Astrocyte of the spinal cord (primary cell): Measurements from ENCODE around the gene TLR6.

Experiments
- DNase-seq: peaks from one replicate; pipeline ENCODE4 v3.0.0; 2011; ENCODE audit warnings: low read depth, low spot score
- H3K4me3 ChIP-seq: 2 replicates; pipeline ENCODE4 v1.5.1; 2011; ENCODE audit warnings: low read depth, mild to moderate bottlenecking, low read length, moderate library complexity
- CTCF ChIP-seq: IDR thresholded peaks from 2 replicates; pipeline ENCODE4 v1.5.1; 2012; ENCODE audit warnings: low read depth, mild to moderate bottlenecking, low read length, inconsistent platforms
- in situ Hi-C: cut with HindIII; loops from 2 replicates; pipeline ENCODE4 v1.10.0; 2017; ENCODE audit warnings: low sequenced_read_pairs

Gene TLR6

DNA sequence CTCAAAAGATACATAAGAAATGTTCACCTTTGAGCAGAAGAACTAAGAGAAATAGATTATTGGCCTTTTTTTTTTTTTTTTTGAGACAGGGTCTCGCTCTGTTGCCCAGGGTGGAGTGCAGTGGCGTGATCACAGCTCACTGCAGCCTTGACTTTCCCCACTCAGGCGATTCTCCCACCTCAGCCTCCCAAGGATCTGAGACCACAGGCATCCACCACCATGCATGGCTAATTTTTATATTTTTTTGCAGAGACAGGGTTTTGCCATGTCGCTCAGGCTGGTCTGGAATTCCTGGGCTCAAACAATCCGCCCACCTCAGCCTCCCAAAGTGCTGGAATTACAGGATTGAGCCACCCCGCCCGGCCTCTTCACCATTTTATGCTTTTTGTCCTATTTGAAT is 2.9 kb upstream of the TLR6 start:
- in situ Hi-C loops = no loop called here
- TF ChIP-seq CTCF = no peak
- DNase-seq = no peak
- no peak overlapping the region for H3K4me3 ChIP-seq

DNA sequence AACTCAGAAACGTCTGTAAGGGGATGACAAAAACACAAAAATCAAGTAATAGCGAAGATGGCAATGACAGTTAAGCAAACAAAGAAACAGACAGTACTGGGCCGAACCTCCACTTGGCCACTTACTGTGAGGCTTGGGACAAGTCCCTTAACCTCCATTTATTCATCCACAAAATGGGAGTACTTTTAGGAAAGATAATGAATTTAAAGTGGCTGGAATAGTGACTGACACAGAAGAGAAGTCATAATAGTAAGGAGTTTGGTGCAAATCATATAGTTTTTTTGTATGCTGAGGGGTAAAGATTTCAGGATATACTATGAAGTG is 1.4 kb upstream of the TLR6 start:
- in situ Hi-C loops = no loop called here
- no peak overlapping the region for H3K4me3 ChIP-seq
- TF ChIP-seq CTCF = no peak
- no peak for DNase-seq

- no peak overlapping the region for H3K4me3 ChIP-seq
- TF ChIP-seq CTCF = no peak
- peak; percentile 96 for DNase-seq
- in situ Hi-C loops = no loop called here
These were observed 908 bp upstream of the TLR6 start for GRCh38 chr4:38857354-38858096.

DNA sequence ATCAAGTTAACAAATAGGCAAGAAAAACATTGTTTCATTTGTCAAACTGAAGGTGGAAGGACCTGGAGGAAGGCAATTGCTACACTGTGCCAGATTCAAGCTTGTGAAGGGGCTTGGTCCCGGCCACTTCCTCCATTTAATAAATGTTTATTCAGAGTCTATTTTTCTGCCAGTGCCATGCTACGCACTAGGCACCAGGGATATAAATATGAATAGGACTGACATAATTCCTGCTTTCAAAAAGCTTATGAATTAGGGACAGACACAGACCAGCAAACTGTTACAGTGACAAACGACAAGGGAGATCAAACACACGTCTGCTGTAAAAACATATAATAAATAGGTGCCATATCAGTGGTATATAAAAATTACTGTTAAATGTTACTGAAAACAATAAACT is 571 bp downstream of the TLR6 start:
- in situ Hi-C loops = no loop called here
- TF ChIP-seq CTCF = no peak
- H3K4me3 ChIP-seq = no peak overlapping the region
- DNase-seq = no peak

GRCh38 chr4:38855466-38855865 is 1.2 kb downstream of the TLR6 start:
- DNase-seq = no peak
- TF ChIP-seq CTCF = no peak
- no peak overlapping the region for H3K4me3 ChIP-seq
- in situ Hi-C loops = no loop called here

- H3K4me3 ChIP-seq = no peak overlapping the region
- in situ Hi-C loops = no loop called here
- no peak for TF ChIP-seq CTCF
- no peak for DNase-seq
These were observed 10.6 kb downstream of the TLR6 start for GRCh38 chr4:38846015-38846414.
